Fibroblast of gingiva (primary cell): ENCODE results near the gene NOVA1.
"Not testable (repeated sequence)": the region's sequence is repeated elsewhere in the genome, so short reads cannot be mapped to it uniquely, and the experiment has no call there.

ENCODE experiments used
- DNase-seq: peaks from one replicate; pipeline ENCODE4 v3.0.0-alpha.2; 2011; ENCODE audit warnings: low read depth

The NOVA1 gene

GRCh38 chr14:26597589-26598080 lies at the start of gene NOVA1:
TSS of gene NOVA1 (minus strand) at chr14:26598033. CDS start at chr14:26597436, 597 bp downstream.
- no peak for DNase-seq

- DNase-seq: not testable (repeated sequence)
Measured at GRCh38 chr14:26645057-26645456, 47.2 kb upstream of the NOVA1 start.

- DNase-seq: no peak
Measured at GRCh38 chr14:26636561-26636960, 38.7 kb upstream of the NOVA1 start.

- DNase-seq: not testable (repeated sequence)
Measured at GRCh38 chr14:26634946-26635345, 37.1 kb upstream of the NOVA1 start.

- no peak for DNase-seq
Measured at GRCh38 chr14:26626256-26626655, 28.4 kb upstream of the NOVA1 start.

- no peak for DNase-seq
Measured at GRCh38 chr14:26622611-26623010, 24.8 kb upstream of the NOVA1 start.

- peak; percentile 62 for DNase-seq
Measured at GRCh38 chr14:26621807-26622560, 24.2 kb upstream of the NOVA1 start.

- DNase-seq: peak; percentile 14
Measured at GRCh38 chr14:26621364-26621763, 23.5 kb upstream of the NOVA1 start.

- DNase-seq: no peak
Measured at GRCh38 chr14:26611259-26611658, 13.4 kb upstream of the NOVA1 start.

- peak; percentile 62 for DNase-seq
Measured at GRCh38 chr14:26606729-26607312, 9.0 kb upstream of the NOVA1 start.

- no peak for DNase-seq
Measured at GRCh38 chr14:26605602-26606001, 7.8 kb upstream of the NOVA1 start.

GRCh38 chr14:26602902-26603301 lies 5.1 kb upstream of the NOVA1 start:
- no peak for DNase-seq

- no peak for DNase-seq
Measured at GRCh38 chr14:26601856-26602255, 4.0 kb upstream of the NOVA1 start.

GRCh38 chr14:26599291-26599690 lies 1.5 kb upstream of the NOVA1 start:
- DNase-seq: no peak

- DNase-seq: no peak
Measured at GRCh38 chr14:26598672-26599131, 869 bp upstream of the NOVA1 start.

- DNase-seq: peak; percentile 92
Measured at GRCh38 chr14:26598081-26598671, 343 bp upstream of the NOVA1 start.

- DNase-seq: no peak
Measured at GRCh38 chr14:26597071-26597588, 703 bp downstream of the NOVA1 start.

GRCh38 chr14:26596543-26597061 lies 1.2 kb downstream of the NOVA1 start:
- no peak for DNase-seq

- no peak for DNase-seq
Measured at GRCh38 chr14:26595926-26596542, 1.8 kb downstream of the NOVA1 start.

- DNase-seq: no peak
Measured at GRCh38 chr14:26594756-26595545, 2.9 kb downstream of the NOVA1 start.

- DNase-seq: no peak
Measured at GRCh38 chr14:26594148-26594547, 3.7 kb downstream of the NOVA1 start.
